Loucy (cell line): ENCODE results near the gene DKKL1.

Source experiments
- CTCF ChIP-seq: fragments of 200-600 bp; sonication (generic); conservative IDR thresholded peaks from 2 replicates; pipeline ENCODE4 v1.5.1; 2014; ENCODE audit warnings: mild to moderate bottlenecking, antibody characterized with exemption, low read length
- EZH2phosphoT487 ChIP-seq: fragments of 200-600 bp; IDR thresholded peaks from 2 replicates; pipeline ENCODE4 v1.6.1; 2018; ENCODE audit warnings: antibody characterized with exemption, mild to moderate bottlenecking, moderate library complexity, borderline replicate concordance

- TF ChIP-seq CTCF = no peak
- TF ChIP-seq EZH2phosphoT487 = no peak
These were observed 32.1 kb downstream of the DKKL1 start for GRCh38 chr19:49395581-49396407.
